ENCODE measurements around the gene OR10H1.
"Not testable (repeated sequence)": the region's sequence is repeated elsewhere in the genome, so short reads cannot be mapped to it uniquely, and the experiment has no call there.

The OR10H1 gene

GRCh38 chr19:15828121-15828610 is 12.7 kb upstream of the OR10H1 start:
- no peak for DNase-seq

GRCh38 chr19:15825753-15826152 is 10.3 kb upstream of the OR10H1 start:
- no peak for DNase-seq

GRCh38 chr19:15820646-15821045 is 5.2 kb upstream of the OR10H1 start:
- DNase-seq, result no peak

GRCh38 chr19:15813916-15814315 is 1.5 kb downstream of the OR10H1 start:
- no peak for DNase-seq

GRCh38 chr19:15812060-15812722 is 3.3 kb downstream of the OR10H1 start:
- DNase-seq, result no peak

GRCh38 chr19:15811476-15811875 is 4.0 kb downstream of the OR10H1 start:
- no peak for DNase-seq

- no peak for DNase-seq
Observed at GRCh38 chr19:15810335-15810734, 5.1 kb downstream of the OR10H1 start.

- not testable (repeated sequence) for DNase-seq
Observed at GRCh38 chr19:15794279-15794678, 21.2 kb downstream of the OR10H1 start.

GRCh38 chr19:15790096-15790495 is 25.4 kb downstream of the OR10H1 start:
- no peak for DNase-seq

- DNase-seq, result no peak
Observed at GRCh38 chr19:15788594-15789270, 26.7 kb downstream of the OR10H1 start.

GRCh38 chr19:15787611-15788155 is 27.8 kb downstream of the OR10H1 start, which contains the start of gene OR10H5:
Gene OR10H5 (plus strand): TSS chr19:15787661. CDS start chr19:15794049, 6,388 bp downstream.
- DNase-seq, result no peak

GRCh38 chr19:15782896-15783295 is 32.6 kb downstream of the OR10H1 start:
- DNase-seq, result not testable (repeated sequence)

- DNase-seq, result no peak
Observed at GRCh38 chr19:15782211-15782610, 33.3 kb downstream of the OR10H1 start.

GRCh38 chr19:15781661-15782060 is 33.8 kb downstream of the OR10H1 start:
- DNase-seq, result no peak

GRCh38 chr19:15780610-15781418 is 34.6 kb downstream of the OR10H1 start:
- DNase-seq, result no peak

- no peak for DNase-seq
Observed at GRCh38 chr19:15779756-15780476, 35.5 kb downstream of the OR10H1 start.

- no peak for DNase-seq
Observed at GRCh38 chr19:15776991-15777970, 38.2 kb downstream of the OR10H1 start.

- no peak for DNase-seq
Observed at GRCh38 chr19:15776264-15776663, 39.2 kb downstream of the OR10H1 start.

- no peak for DNase-seq
Observed at GRCh38 chr19:15775249-15775648, 40.2 kb downstream of the OR10H1 start.

GRCh38 chr19:15774159-15774558 is 41.3 kb downstream of the OR10H1 start:
- DNase-seq, result not testable (repeated sequence)

GRCh38 chr19:15769586-15769985 is 45.9 kb downstream of the OR10H1 start:
- DNase-seq, result no peak

Data from NCI-H2081 (cell line).